ENCODE results near the gene BICD2.
A peak's percentile ranks its signal among the peaks of the same experiment; 100 is the strongest.
"Not testable (repeated sequence)": the region's sequence is repeated elsewhere in the genome, so short reads cannot be mapped to it uniquely, and the experiment has no call there.

BICD2 gene

GRCh38 chr9:92764381-92764987 is at the start of gene BICD2:
TSS of gene BICD2 (minus strand) at chr9:92764833. CDS start at chr9:92764744, 89 bp downstream.
- H3K9me3 ChIP-seq (replicated peaks; ENCODE audit: insufficient read depth, low read length) = no peaks in the 10 kb centered on the region
- no peaks in the 10 kb centered on the region for H3K36me3 ChIP-seq (replicated peaks; ENCODE audit: insufficient read depth, low read length)
- peak within 1 kb of the TSS; percentile 96 for H3K4me3 ChIP-seq (ENCODE audit: low read length)
- no peaks in the 10 kb centered on the region for H4K20me1 ChIP-seq (ENCODE audit: insufficient read depth, low read length)
- TF ChIP-seq, protein P1, sequence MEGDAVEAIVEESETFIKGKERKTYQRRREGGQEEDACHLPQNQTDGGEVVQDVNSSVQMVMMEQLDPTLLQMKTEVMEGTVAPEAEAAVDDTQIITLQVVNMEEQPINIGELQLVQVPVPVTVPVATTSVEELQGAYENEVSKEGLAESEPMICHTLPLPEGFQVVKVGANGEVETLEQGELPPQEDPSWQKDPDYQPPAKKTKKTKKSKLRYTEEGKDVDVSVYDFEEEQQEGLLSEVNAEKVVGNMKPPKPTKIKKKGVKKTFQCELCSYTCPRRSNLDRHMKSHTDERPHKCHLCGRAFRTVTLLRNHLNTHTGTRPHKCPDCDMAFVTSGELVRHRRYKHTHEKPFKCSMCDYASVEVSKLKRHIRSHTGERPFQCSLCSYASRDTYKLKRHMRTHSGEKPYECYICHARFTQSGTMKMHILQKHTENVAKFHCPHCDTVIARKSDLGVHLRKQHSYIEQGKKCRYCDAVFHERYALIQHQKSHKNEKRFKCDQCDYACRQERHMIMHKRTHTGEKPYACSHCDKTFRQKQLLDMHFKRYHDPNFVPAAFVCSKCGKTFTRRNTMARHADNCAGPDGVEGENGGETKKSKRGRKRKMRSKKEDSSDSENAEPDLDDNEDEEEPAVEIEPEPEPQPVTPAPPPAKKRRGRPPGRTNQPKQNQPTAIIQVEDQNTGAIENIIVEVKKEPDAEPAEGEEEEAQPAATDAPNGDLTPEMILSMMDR (IDR thresholded peaks at IDR 0.05; ENCODE audit: low read length) = no peak
- TF ChIP-seq EZH2phosphoT487 (IDR thresholded peaks at IDR 0.05; ENCODE audit: low read length) (no peak), EZH2 (optimal IDR thresholded peaks at IDR 0.05; ENCODE audit: low read depth, low read length) (no peak)
- H3K79me2 ChIP-seq (ENCODE audit: low read length) = peaks cover 51% of the 10 kb centered on the region
- DNase-seq = no peak
- H3F3A ChIP-seq (ENCODE audit: insufficient read depth, low read length) = peaks cover 35% of the 10 kb centered on the region
- peak within 1 kb of the TSS; percentile 93 for H2AFZ ChIP-seq (ENCODE audit: low read length)
- H3K9me2 ChIP-seq (replicated peaks; ENCODE audit: insufficient read depth, low read length) = no peaks in the 10 kb centered on the region
- H3K9ac ChIP-seq (ENCODE audit: low read length) = peak within 1 kb of the TSS; percentile 98
- H3K4me2 ChIP-seq (ENCODE audit: low read depth, low read length) = peak within 1 kb of the TSS; percentile 93
- peaks cover 42% of the 10 kb centered on the region for H3K4me1 ChIP-seq (ENCODE audit: low read length)
- peak within 1 kb of the TSS; percentile 99 for H3K27ac ChIP-seq (ENCODE audit: low read length)
- no peaks in the 10 kb centered on the region for H3K27me3 ChIP-seq (replicated peaks; ENCODE audit: insufficient read depth, low read length)

- H3K9me2 ChIP-seq (replicated peaks; ENCODE audit: insufficient read depth, low read length); H3K36me3 ChIP-seq (replicated peaks; ENCODE audit: insufficient read depth, low read length); H3K79me2 ChIP-seq (ENCODE audit: low read length); H4K20me1 ChIP-seq (ENCODE audit: insufficient read depth, low read length); H3K9me3 ChIP-seq (replicated peaks; ENCODE audit: insufficient read depth, low read length); H3F3A ChIP-seq (ENCODE audit: insufficient read depth, low read length); H3K4me1 ChIP-seq (ENCODE audit: low read length); H3K27ac ChIP-seq (ENCODE audit: low read length); DNase-seq; H3K9ac ChIP-seq (ENCODE audit: low read length): not testable (repeated sequence)
- Histone ChIP-seq H3K4me3 (ENCODE audit: low read length) (peak overlapping the region; percentile 77; the same call in 1 of the 2 replicates), H3K27me3 (replicated peaks; ENCODE audit: insufficient read depth, low read length) (peaks cover 24% of the 10 kb centered on the region), H3K4me2 (ENCODE audit: low read depth, low read length) (peak overlapping the region; percentile 100; the same call in 1 of the 2 replicates), H2AFZ (ENCODE audit: low read length) (peak overlapping the region; percentile 23; the same call in 1 of the 2 replicates)
Observed at GRCh38 chr9:92809629-92810326, 45.1 kb upstream of the BICD2 start.

GRCh38 chr9:92808726-92809451 is 44.3 kb upstream of the BICD2 start:
- TF ChIP-seq, protein P1 (IDR thresholded peaks at IDR 0.05; ENCODE audit: low read length) = peak; percentile 56
- TF ChIP-seq EZH2phosphoT487 (IDR thresholded peaks at IDR 0.05; ENCODE audit: low read length) = no peak
- Histone ChIP-seq H4K20me1 (ENCODE audit: insufficient read depth, low read length) (no peaks in the 10 kb centered on the region), H3K9ac (ENCODE audit: low read length) (peak overlapping the region; percentile 46; the same call in 1 of the 2 replicates), H3K9me2 (replicated peaks; ENCODE audit: insufficient read depth, low read length) (no peaks in the 10 kb centered on the region), H3K4me1 (ENCODE audit: low read length) (peaks cover 5% of the 10 kb centered on the region; the same call in 1 of the 2 replicates), H3F3A (ENCODE audit: insufficient read depth, low read length) (peaks cover 4% of the 10 kb centered on the region; the same call in 1 of the 2 replicates), H3K4me2 (ENCODE audit: low read depth, low read length) (peak overlapping the region; percentile 100), H3K4me3 (ENCODE audit: low read length) (peak overlapping the region; percentile 77), H3K36me3 (replicated peaks; ENCODE audit: insufficient read depth, low read length) (no peaks in the 10 kb centered on the region), H2AFZ (ENCODE audit: low read length) (peak overlapping the region; percentile 74), H3K79me2 (ENCODE audit: low read length) (no peaks in the 10 kb centered on the region), H3K27me3 (replicated peaks; ENCODE audit: insufficient read depth, low read length) (peaks cover 24% of the 10 kb centered on the region), H3K9me3 (replicated peaks; ENCODE audit: insufficient read depth, low read length) (no peaks in the 10 kb centered on the region), H3K27ac (ENCODE audit: low read length) (peak overlapping the region; percentile 47; the same call in 1 of the 2 replicates)
- peak; percentile 91 for DNase-seq

Measured in MM.1S (cell line).